Fibroblast of the aortic adventitia (primary cell): ENCODE measurements around the gene MAD1L1. TPM values are rescaled to one million over a fixed set of nuclear protein-coding genes. Genes with fewer than 3 reads are reported as not detected.

ENCODE experiments used
- DNase-seq: peaks from one replicate; pipeline ENCODE4 v3.0.0-alpha.2; 2010; ENCODE audit warnings: low read depth
- H3K4me3 ChIP-seq: 2 replicates; pipeline ENCODE4 v1.5.1; 2011; ENCODE audit warnings: low read depth, mild to moderate bottlenecking, control low read depth, low read length, moderate library complexity
- CTCF ChIP-seq: IDR thresholded peaks from 2 replicates; pipeline ENCODE4 v1.5.1; 2011; ENCODE audit warnings: mild to moderate bottlenecking, low read length, control low read depth, inconsistent platforms; ENCODE audit not compliant: insufficient read depth
- total RNA-seq: library from RNA; depleted of rRNA; stranded (reverse); fragments of >200 nt; gene quantifications from 2 replicates; pipeline ENCODE4 v1.2.3, GENCODE V29; 2012; ENCODE audit warnings: low replicate concordance

Gene MAD1L1
- total RNA-seq, 1 donor = 22.9 TPM

DNA sequence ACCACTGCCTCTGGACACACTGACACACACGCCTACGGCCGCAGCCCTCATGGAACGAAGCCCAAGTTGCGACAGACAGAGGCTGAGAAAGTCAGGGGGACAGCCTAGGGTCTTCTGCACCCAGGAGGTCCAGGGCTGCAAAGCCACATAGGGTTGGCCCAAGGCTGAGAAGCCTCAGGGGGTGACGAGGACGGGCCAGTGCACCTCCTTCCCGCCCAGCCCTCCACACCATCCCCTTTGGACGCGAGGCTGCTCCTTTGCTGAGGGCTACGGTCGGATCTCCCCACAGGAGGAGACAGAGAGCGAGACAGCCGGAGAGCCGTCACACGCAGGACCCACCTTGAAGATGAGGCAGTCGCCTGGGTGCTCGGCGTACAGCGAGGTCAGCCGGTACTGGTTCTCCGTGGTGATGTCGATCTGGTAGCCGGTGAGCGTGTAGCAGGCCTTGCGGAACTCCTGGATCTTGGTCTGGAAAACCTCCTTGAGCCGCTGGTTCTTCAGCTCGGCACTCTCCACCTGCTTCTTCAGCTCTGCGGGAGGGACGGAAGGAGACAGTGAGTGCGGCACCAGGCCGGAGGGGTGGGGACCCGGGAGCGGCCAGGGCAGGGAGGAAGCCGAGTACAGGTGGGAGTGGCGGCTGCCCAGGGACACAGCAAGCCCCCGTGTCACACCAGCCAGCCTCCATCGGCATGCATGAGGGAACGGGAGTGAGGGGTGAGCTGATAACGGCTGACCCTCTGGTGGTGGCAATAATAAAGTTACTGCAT, 334.7 kb downstream of the MAD1L1 start:
- no peak overlapping the region for H3K4me3 ChIP-seq
- no peak for TF ChIP-seq CTCF
- no peak for DNase-seq

GRCh38 chr7:1897076-1897860, 335.5 kb downstream of the MAD1L1 start:
- DNase-seq = no peak
- TF ChIP-seq CTCF = no peak
- H3K4me3 ChIP-seq = no peak overlapping the region

DNA sequence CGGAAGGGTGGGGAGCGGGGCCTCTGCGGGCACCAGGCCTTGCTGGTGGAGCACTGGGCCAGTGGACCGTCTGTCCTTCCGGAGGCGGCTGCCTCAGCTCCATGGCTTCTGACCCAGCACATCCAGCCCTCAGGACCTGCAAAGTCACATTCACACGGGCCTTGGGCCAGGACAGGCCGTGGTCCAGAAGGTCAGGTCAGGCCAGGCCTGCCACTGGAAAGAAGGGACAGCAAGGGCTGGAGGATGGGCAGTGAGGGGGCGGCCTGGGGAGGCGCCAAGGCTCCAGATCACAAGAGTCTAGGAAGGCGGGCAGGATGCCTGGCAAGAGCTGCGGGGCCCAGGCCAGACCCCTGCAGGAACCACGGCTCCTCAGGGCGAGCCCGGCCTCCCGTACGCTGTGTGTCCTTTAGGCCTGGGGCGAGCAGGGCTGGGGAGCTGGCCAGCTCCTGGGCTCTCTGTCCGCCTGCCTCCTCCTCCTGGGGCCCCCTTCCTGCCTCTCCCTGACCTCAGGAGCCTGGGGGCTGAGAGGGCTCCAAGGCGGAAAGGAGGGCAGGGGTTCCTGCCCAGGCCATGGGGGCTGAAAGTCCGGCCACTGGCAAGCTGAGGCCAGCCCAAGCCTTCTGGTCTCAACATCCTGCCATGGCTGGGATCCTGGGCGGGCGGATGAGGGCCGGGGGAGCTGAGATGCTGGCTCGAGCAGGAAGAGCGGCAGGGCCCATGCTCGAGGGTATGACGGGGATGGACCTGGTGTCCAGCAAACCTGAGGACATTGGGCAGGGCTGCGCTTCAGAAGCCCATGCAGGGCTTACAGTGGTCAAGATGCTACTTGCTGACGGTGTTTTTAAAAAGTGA, 336.9 kb downstream of the MAD1L1 start:
- no peak for DNase-seq
- no peak overlapping the region for H3K4me3 ChIP-seq
- no peak for TF ChIP-seq CTCF

- H3K4me3 ChIP-seq = no peak overlapping the region
- DNase-seq = no peak
- TF ChIP-seq CTCF = no peak
Measured at GRCh38 chr7:1894906-1895663, 337.7 kb downstream of the MAD1L1 start.

GRCh38 chr7:1894313-1894900, 338.3 kb downstream of the MAD1L1 start:
- no peak for DNase-seq
- no peak overlapping the region for H3K4me3 ChIP-seq
- TF ChIP-seq CTCF = no peak

- TF ChIP-seq CTCF = no peak
- no peak overlapping the region for H3K4me3 ChIP-seq
- no peak for DNase-seq
Measured at GRCh38 chr7:1893451-1893850, 339.3 kb downstream of the MAD1L1 start.
